SU-DHL-6 (cell line): ENCODE data around the gene SUPT4H1.

ENCODE experiments used
- H2AFZ ChIP-seq: fragments of 200-600 bp; sonication (generic); 2 replicates; pipeline ENCODE4 v1.6.1; 2014; ENCODE audit warnings: low read depth, mild to moderate bottlenecking, moderate library complexity, mixed read lengths, antibody characterized with exemption, low read length; ENCODE audit not compliant: severe bottlenecking
- H3F3A ChIP-seq: fragments of 200-600 bp; shearing (Covaris generic); 2 replicates; pipeline ENCODE4 v1.6.0; 2016; ENCODE audit warnings: antibody characterized with exemption, mild to moderate bottlenecking; ENCODE audit not compliant: insufficient read depth
- H3K27ac ChIP-seq: fragments of 200-600 bp; sonication (generic); 2 replicates; pipeline ENCODE4 v1.5.1; 2016; ENCODE audit warnings: low read depth, mild to moderate bottlenecking, low read length, moderate library complexity, mixed read lengths
- H3K27me3 ChIP-seq: fragments of 200-600 bp; sonication (generic), shearing (Covaris generic); 2 replicates; pipeline ENCODE4 v1.6.0; 2014; ENCODE audit warnings: mild to moderate bottlenecking, low read length
- H3K36me3 ChIP-seq: fragments of 200-600 bp; sonication (generic); 2 replicates; pipeline ENCODE4 v1.6.1; 2014; ENCODE audit warnings: mild to moderate bottlenecking, low read length, mixed read lengths
- H3K4me2 ChIP-seq: fragments of 300-600, 200-600 bp; shearing (Covaris generic), sonication (generic); 2 replicates; pipeline ENCODE4 v1.6.0; 2014; ENCODE audit warnings: low read length, low read depth, mild to moderate bottlenecking; ENCODE audit not compliant: poor library complexity, severe bottlenecking
- H3K4me3 ChIP-seq: fragments of 200-600 bp; sonication (generic); 2 replicates; pipeline ENCODE4 v1.5.1; 2014; ENCODE audit warnings: antibody characterized with exemption, low read length, mild to moderate bottlenecking, mixed read lengths; ENCODE audit not compliant: insufficient read depth, poor library complexity, severe bottlenecking
- H3K79me2 ChIP-seq: fragments of 200-600 bp; sonication (generic); 2 replicates; pipeline ENCODE4 v1.6.1; 2014; ENCODE audit warnings: mild to moderate bottlenecking, low read length, moderate library complexity; ENCODE audit not compliant: insufficient read depth
- H3K9ac ChIP-seq: fragments of 200-600 bp; sonication (generic); 2 replicates; pipeline ENCODE4 v1.7.0; 2014; ENCODE audit warnings: mild to moderate bottlenecking, low read length
- H3K9me2 ChIP-seq: fragments of 200-600 bp; sonication (generic); replicated peaks from 2 replicates; pipeline ENCODE4 v1.6.1; 2014; ENCODE audit warnings: low read length; ENCODE audit not compliant: insufficient read depth
- H3K9me3 ChIP-seq: fragments of 200-600 bp; sonication (generic); 2 replicates; pipeline ENCODE4 v1.6.1; 2014; ENCODE audit warnings: low read length, mixed read lengths; ENCODE audit not compliant: insufficient read depth
- H4K20me1 ChIP-seq: fragments of 200-600 bp; sonication (generic); 2 replicates; pipeline ENCODE4 v1.6.1; 2014; ENCODE audit warnings: low read depth, mild to moderate bottlenecking, antibody characterized with exemption, low read length, moderate library complexity, mixed read lengths
- CTCF ChIP-seq: fragments of 200-600 bp; sonication (generic); IDR thresholded peaks from one replicate; pipeline ENCODE4 v1.5.1; 2017; ENCODE audit warnings: antibody characterized with exemption, mild to moderate bottlenecking, low read length, moderate library complexity; ENCODE audit not compliant: insufficient read depth, poor library complexity, severe bottlenecking
- EZH2phosphoT487 ChIP-seq: fragments of 200-600 bp; sonication (generic), shearing (Covaris generic); conservative IDR thresholded peaks from 2 replicates; pipeline ENCODE4 v1.6.1; 2018; ENCODE audit warnings: mild to moderate bottlenecking, antibody characterized with exemption, low read length, moderate library complexity, mixed read lengths

The SUPT4H1 gene

GRCh38 chr17:58307468-58308172, 44.4 kb downstream of the SUPT4H1 start:
- Histone ChIP-seq H3K27me3 (no peaks in the 10 kb centered on the region), H3K36me3 (no peaks in the 10 kb centered on the region), H3F3A (no peaks in the 10 kb centered on the region), H3K9ac (no peak overlapping the region), H3K27ac (no peak overlapping the region), H4K20me1 (no peaks in the 10 kb centered on the region), H2AFZ (no peak overlapping the region), H3K9me3 (no peaks in the 10 kb centered on the region), H3K79me2 (no peaks in the 10 kb centered on the region), H3K4me2 (no peak overlapping the region), H3K9me2 (no peaks in the 10 kb centered on the region), H3K4me3 (no peak overlapping the region)
- TF ChIP-seq CTCF: no peak
- TF ChIP-seq EZH2phosphoT487: no peak

GRCh38 chr17:58306131-58306951, 45.7 kb downstream of the SUPT4H1 start:
- no peak overlapping the region for H3K9ac ChIP-seq
- no peak overlapping the region for H3K4me3 ChIP-seq
- H4K20me1 ChIP-seq: no peaks in the 10 kb centered on the region
- H3K4me2 ChIP-seq: no peak overlapping the region
- H3K27me3 ChIP-seq: no peaks in the 10 kb centered on the region
- H3K9me3 ChIP-seq: no peaks in the 10 kb centered on the region
- no peak overlapping the region for H3K27ac ChIP-seq
- no peaks in the 10 kb centered on the region for H3F3A ChIP-seq
- no peaks in the 10 kb centered on the region for H3K79me2 ChIP-seq
- no peaks in the 10 kb centered on the region for H3K9me2 ChIP-seq
- H3K36me3 ChIP-seq: no peaks in the 10 kb centered on the region
- no peak overlapping the region for H2AFZ ChIP-seq
- TF ChIP-seq CTCF (no peak), EZH2phosphoT487 (no peak)

- no peak overlapping the region for H3K9ac ChIP-seq
- no peaks in the 10 kb centered on the region for H4K20me1 ChIP-seq
- no peak overlapping the region for H2AFZ ChIP-seq
- H3K27me3 ChIP-seq: no peaks in the 10 kb centered on the region
- H3F3A ChIP-seq: no peaks in the 10 kb centered on the region
- no peaks in the 10 kb centered on the region for H3K36me3 ChIP-seq
- TF ChIP-seq CTCF: no peak
- no peaks in the 10 kb centered on the region for H3K79me2 ChIP-seq
- H3K4me3 ChIP-seq: no peak overlapping the region
- H3K9me2 ChIP-seq: no peaks in the 10 kb centered on the region
- no peak overlapping the region for H3K27ac ChIP-seq
- H3K9me3 ChIP-seq: no peaks in the 10 kb centered on the region
- no peak overlapping the region for H3K4me2 ChIP-seq
Observed at GRCh38 chr17:58305626-58306025, 46.4 kb downstream of the SUPT4H1 start.
